ENCODE results near the gene INPPL1.

GRCh38 chr11:72228229-72228843, 3.8 kb downstream of the INPPL1 start:
- TF ChIP-seq USF2 (IDR thresholded peaks at IDR 0.05; ENCODE audit: borderline replicate concordance, low read depth, low read length) (no peak), TARDBP (IDR thresholded peaks at IDR 0.05; ENCODE audit: borderline replicate concordance) (no peak), SRF (IDR thresholded peaks at IDR 0.05; ENCODE audit: low read depth in 2 of 2, low read length in 2 of 2) (0 out of 4 replicates have a peak, but pooled peaks of 1 of the 2 experiments have one; percentile 19), CTCF (IDR thresholded peaks at IDR 0.05 in 2 of 3, conservative IDR thresholded peaks at IDR 0.05 in 1 of 3; ENCODE audit: control insufficient read depth in 2 of 3, extremely low read depth in 1 of 3, insufficient read depth in 1 of 3, low read depth in 3 of 3, low read length in 3 of 3) (no peak), JUNB (IDR thresholded peaks at IDR 0.05) (no peak), HDGF (IDR thresholded peaks at IDR 0.05) (no peak), FOXM1 (IDR thresholded peaks at IDR 0.05; ENCODE audit: low read depth, low read length) (no peak), ZNF207 (IDR thresholded peaks at IDR 0.05; ENCODE audit: borderline replicate concordance) (no peak), SMARCA5 (IDR thresholded peaks at IDR 0.05) (no peak), BRCA1 (IDR thresholded peaks at IDR 0.05; ENCODE audit: low read depth, low read length) (no peak), CBX5 (IDR thresholded peaks at IDR 0.05; ENCODE audit: low read depth) (no peak), MAX (IDR thresholded peaks at IDR 0.05; ENCODE audit: low read depth, low read length) (no peak), CHD1 (IDR thresholded peaks at IDR 0.05; ENCODE audit: low read depth, low read length) (no peak)
